Measurements from ENCODE around the gene FHIT. TPM values are rescaled to one million over a fixed set of nuclear protein-coding genes. Genes with fewer than 3 reads are reported as not detected.

The FHIT gene
- polyA plus RNA-seq, 1 of the 3 experiments (the other 2 are of a cell fraction), result 0.41 TPM

DNA sequence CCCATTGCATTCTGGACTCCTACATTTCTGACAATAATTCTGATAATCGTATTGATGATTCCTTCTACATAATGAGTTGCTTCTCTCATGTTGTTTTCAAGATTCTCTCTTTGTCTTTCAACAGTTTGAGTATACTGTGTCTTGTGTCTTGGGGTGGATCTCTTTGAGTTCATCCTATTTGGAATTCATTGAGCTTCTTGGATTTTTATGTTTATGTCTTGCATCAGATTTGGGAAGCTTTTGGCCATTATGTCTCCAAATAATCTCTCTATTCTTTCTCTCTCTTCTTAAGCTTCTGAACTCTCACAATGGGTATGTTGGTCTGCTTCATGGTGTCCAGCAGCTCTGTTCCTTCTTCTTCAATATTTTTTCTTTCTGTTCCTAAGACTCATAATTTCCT, 592.2 kb downstream of the FHIT start:
- no peak for DNase-seq
- POLR2A ChIA-PET, result no interaction called here
- WGBS (ENCODE audit: low lambda C conversion rate), result 39% methylated on average over 1 of the region's 1 CpG
- Histone ChIP-seq H3K4me3 (ENCODE audit: low read depth in 2 of 2, low read length in 1 of 2) (no peak overlapping the region), H3K9me2 (no peaks in the 10 kb centered on the region), H3K9me3 (no peaks in the 10 kb centered on the region), H2AFZ (ENCODE audit: low read depth) (no peak overlapping the region), H3K79me2 (ENCODE audit: insufficient read depth) (no peaks in the 10 kb centered on the region), H3K27me3 (ENCODE audit: insufficient read depth) (no peaks in the 10 kb centered on the region), H3K27ac (ENCODE audit: low read depth in 2 of 2, low read length in 1 of 2) (no peak overlapping the region), H3K9ac (no peak overlapping the region), H3K36me3 (replicated peaks in 1 of 2; ENCODE audit: control insufficient read depth in 1 of 2, insufficient read depth in 2 of 2, low read length in 1 of 2) (no peaks in the 10 kb centered on the region), H3K4me1 (ENCODE audit: control insufficient read depth in 1 of 2, insufficient read depth in 2 of 2, low read depth in 1 of 2, low read length in 1 of 2) (no peaks in the 10 kb centered on the region), H4K20me1 (ENCODE audit: insufficient read depth) (no peaks in the 10 kb centered on the region), H3F3A (replicated peaks; ENCODE audit: insufficient read depth) (no peaks in the 10 kb centered on the region), H3K4me2 (no peak overlapping the region)
- TF ChIP-seq ELF1 (IDR thresholded peaks at IDR 0.05) (no peak), EZH2phosphoT487 (IDR thresholded peaks at IDR 0.05; ENCODE audit: borderline replicate concordance, low read depth) (no peak), TEAD4 (IDR thresholded peaks at IDR 0.05; ENCODE audit: borderline replicate concordance, insufficient read depth) (no peak), NRF1 (IDR thresholded peaks at IDR 0.05; ENCODE audit: low read depth, low read length) (no peak), GATA2 (CRISPR knock-in tag; IDR thresholded peaks at IDR 0.05) (no peak), GABPA (IDR thresholded peaks at IDR 0.05; ENCODE audit: low read depth) (no peak), RXRA (IDR thresholded peaks at IDR 0.05; ENCODE audit: borderline replicate concordance, low read depth) (no peak)
- TF ChIP-seq, protein P1, sequence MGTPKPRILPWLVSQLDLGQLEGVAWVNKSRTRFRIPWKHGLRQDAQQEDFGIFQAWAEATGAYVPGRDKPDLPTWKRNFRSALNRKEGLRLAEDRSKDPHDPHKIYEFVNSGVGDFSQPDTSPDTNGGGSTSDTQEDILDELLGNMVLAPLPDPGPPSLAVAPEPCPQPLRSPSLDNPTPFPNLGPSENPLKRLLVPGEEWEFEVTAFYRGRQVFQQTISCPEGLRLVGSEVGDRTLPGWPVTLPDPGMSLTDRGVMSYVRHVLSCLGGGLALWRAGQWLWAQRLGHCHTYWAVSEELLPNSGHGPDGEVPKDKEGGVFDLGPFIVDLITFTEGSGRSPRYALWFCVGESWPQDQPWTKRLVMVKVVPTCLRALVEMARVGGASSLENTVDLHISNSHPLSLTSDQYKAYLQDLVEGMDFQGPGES (IDR thresholded peaks at IDR 0.05; ENCODE audit: low read depth, low read length), result no peak
- TF ChIP-seq, protein P2, sequence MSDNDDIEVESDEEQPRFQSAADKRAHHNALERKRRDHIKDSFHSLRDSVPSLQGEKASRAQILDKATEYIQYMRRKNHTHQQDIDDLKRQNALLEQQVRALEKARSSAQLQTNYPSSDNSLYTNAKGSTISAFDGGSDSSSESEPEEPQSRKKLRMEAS (IDR thresholded peaks at IDR 0.05; ENCODE audit: low read depth), result no peak
- TF ChIP-seq, protein P3, sequence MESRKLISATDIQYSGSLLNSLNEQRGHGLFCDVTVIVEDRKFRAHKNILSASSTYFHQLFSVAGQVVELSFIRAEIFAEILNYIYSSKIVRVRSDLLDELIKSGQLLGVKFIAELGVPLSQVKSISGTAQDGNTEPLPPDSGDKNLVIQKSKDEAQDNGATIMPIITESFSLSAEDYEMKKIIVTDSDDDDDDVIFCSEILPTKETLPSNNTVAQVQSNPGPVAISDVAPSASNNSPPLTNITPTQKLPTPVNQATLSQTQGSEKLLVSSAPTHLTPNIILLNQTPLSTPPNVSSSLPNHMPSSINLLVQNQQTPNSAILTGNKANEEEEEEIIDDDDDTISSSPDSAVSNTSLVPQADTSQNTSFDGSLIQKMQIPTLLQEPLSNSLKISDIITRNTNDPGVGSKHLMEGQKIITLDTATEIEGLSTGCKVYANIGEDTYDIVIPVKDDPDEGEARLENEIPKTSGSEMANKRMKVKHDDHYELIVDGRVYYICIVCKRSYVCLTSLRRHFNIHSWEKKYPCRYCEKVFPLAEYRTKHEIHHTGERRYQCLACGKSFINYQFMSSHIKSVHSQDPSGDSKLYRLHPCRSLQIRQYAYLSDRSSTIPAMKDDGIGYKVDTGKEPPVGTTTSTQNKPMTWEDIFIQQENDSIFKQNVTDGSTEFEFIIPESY (IDR thresholded peaks at IDR 0.05; ENCODE audit: borderline replicate concordance, low read depth), result no peak
- TF ChIP-seq, protein P4, sequence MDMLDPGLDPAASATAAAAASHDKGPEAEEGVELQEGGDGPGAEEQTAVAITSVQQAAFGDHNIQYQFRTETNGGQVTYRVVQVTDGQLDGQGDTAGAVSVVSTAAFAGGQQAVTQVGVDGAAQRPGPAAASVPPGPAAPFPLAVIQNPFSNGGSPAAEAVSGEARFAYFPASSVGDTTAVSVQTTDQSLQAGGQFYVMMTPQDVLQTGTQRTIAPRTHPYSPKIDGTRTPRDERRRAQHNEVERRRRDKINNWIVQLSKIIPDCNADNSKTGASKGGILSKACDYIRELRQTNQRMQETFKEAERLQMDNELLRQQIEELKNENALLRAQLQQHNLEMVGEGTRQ (IDR thresholded peaks at IDR 0.05; ENCODE audit: borderline replicate concordance, low read depth, low read length), result no peak
- CTCF ChIA-PET, result no interaction called here

DNA sequence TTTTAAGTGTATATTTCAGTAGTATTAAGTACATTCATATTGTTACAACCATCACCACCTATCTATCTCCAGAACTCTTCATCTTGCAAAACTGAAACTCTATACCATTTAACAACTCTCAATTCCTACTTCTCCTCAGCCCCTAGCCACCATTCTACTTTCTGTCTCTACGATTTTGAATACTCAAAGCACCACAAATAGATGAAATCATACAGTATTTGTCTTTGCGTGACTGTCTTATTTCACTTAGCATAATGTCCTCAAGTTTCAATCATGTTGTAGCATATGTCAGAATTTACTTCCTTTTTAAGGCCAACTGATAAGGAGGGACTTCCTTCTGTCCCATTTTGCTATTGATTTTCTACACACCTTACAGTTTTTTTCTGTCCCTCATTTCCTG, 593.3 kb downstream of the FHIT start:
- Histone ChIP-seq H4K20me1 (ENCODE audit: insufficient read depth) (no peaks in the 10 kb centered on the region), H3K36me3 (replicated peaks in 1 of 2; ENCODE audit: control insufficient read depth in 1 of 2, insufficient read depth in 2 of 2, low read length in 1 of 2) (no peaks in the 10 kb centered on the region), H3K27me3 (ENCODE audit: insufficient read depth) (no peaks in the 10 kb centered on the region), H3K79me2 (ENCODE audit: insufficient read depth) (no peaks in the 10 kb centered on the region), H3K4me3 (ENCODE audit: low read depth in 2 of 2, low read length in 1 of 2) (no peak overlapping the region), H3K27ac (ENCODE audit: low read depth in 2 of 2, low read length in 1 of 2) (no peak overlapping the region), H3F3A (replicated peaks; ENCODE audit: insufficient read depth) (no peaks in the 10 kb centered on the region), H3K9ac (no peak overlapping the region), H3K4me1 (ENCODE audit: control insufficient read depth in 1 of 2, insufficient read depth in 2 of 2, low read depth in 1 of 2, low read length in 1 of 2) (no peaks in the 10 kb centered on the region), H2AFZ (ENCODE audit: low read depth) (no peak overlapping the region), H3K9me2 (no peaks in the 10 kb centered on the region), H3K4me2 (no peak overlapping the region), H3K9me3 (no peaks in the 10 kb centered on the region)
- CTCF ChIA-PET, result no interaction called here
- POLR2A ChIA-PET, result no interaction called here
- no peak for DNase-seq
- WGBS (ENCODE audit: low lambda C conversion rate), result 41% methylated on average over 2 of the region's 2 CpGs
- no peak for TF ChIP-seq YY1 (IDR thresholded peaks at IDR 0.05; ENCODE audit: low read depth)
- no peak for TF ChIP-seq RXRA (IDR thresholded peaks at IDR 0.05; ENCODE audit: borderline replicate concordance, low read depth)
- TF ChIP-seq, protein P3 (IDR thresholded peaks at IDR 0.05; ENCODE audit: borderline replicate concordance, low read depth), result no peak
- no peak for TF ChIP-seq SIN3A (IDR thresholded peaks at IDR 0.05; ENCODE audit: borderline replicate concordance, low read depth, low read length)
- TF ChIP-seq TCF12 (IDR thresholded peaks at IDR 0.05), result no peak
- TF ChIP-seq CHD2 (IDR thresholded peaks at IDR 0.05; ENCODE audit: low read length, partially characterized antibody), result no peak
- TF ChIP-seq, protein P5, sequence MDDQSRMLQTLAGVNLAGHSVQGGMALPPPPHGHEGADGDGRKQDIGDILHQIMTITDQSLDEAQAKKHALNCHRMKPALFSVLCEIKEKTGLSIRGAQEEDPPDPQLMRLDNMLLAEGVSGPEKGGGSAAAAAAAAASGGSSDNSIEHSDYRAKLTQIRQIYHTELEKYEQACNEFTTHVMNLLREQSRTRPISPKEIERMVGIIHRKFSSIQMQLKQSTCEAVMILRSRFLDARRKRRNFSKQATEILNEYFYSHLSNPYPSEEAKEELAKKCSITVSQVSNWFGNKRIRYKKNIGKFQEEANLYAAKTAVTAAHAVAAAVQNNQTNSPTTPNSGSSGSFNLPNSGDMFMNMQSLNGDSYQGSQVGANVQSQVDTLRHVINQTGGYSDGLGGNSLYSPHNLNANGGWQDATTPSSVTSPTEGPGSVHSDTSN (IDR thresholded peaks at IDR 0.05), result no peak
- no peak for TF ChIP-seq NFIC (IDR thresholded peaks at IDR 0.05; ENCODE audit: borderline replicate concordance)
- TF ChIP-seq, protein P2 (IDR thresholded peaks at IDR 0.05; ENCODE audit: low read depth), result no peak
